ENCODE data around the gene ZBTB42. TPM values are rescaled to one million over a fixed set of nuclear protein-coding genes. Genes with fewer than 3 reads are reported as not detected.

The ZBTB42 gene
- total RNA-seq, 2 donors from 2014 or later: 28.4 to 40.9 TPM

DNA sequence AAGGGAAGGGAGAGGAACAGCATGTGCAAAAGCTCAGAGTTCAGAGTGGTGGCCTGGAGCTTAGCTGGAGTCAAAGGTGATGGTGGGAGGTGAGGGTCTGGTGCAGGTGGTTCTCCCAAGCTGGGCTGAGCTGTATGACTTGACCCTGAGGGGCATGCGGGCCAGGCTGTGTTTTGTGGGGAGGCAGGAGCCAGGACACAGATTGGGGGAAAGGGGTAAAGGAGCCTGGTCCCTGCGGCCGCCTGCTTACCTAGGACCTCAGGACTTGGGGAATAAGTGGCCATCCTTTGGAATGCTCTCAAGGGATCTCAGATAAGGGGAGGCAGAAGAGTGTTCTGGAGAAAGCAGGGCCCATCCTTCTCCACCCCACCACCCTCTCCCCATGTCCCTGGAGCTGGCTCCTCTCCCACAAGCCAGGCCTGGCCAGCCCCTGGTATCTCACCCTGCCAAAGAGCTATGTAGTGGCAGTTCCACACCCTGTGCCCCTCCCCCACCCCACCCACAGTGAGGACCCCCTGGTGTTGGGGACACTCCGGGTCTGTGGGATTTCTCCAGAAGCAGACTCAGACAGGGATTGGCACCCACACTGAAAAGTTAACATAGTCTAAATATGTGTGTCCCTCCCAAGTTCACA, 44.2 kb downstream of the ZBTB42 start:
- Histone ChIP-seq H3K27ac (no peak overlapping the region), H3K36me3 (no peaks in the 10 kb centered on the region), H3K4me3 (no peak overlapping the region), H3K4me1 (replicated peaks) (peaks cover 6% of the 10 kb centered on the region), H3K27me3 (replicated peaks; ENCODE audit: insufficient read depth) (no peaks in the 10 kb centered on the region), H3K9me3 (no peaks in the 10 kb centered on the region)
- intact Hi-C loops (cut with DNase I): no loop called here
- 96% methylated on average over 4 of the region's 4 CpGs for WGBS
- TF ChIP-seq POLR2AphosphoS5 (IDR thresholded peaks at IDR 0.05): no peak
- no peak for TF ChIP-seq POLR2A (IDR thresholded peaks at IDR 0.05)
- TF ChIP-seq, protein P1, sequence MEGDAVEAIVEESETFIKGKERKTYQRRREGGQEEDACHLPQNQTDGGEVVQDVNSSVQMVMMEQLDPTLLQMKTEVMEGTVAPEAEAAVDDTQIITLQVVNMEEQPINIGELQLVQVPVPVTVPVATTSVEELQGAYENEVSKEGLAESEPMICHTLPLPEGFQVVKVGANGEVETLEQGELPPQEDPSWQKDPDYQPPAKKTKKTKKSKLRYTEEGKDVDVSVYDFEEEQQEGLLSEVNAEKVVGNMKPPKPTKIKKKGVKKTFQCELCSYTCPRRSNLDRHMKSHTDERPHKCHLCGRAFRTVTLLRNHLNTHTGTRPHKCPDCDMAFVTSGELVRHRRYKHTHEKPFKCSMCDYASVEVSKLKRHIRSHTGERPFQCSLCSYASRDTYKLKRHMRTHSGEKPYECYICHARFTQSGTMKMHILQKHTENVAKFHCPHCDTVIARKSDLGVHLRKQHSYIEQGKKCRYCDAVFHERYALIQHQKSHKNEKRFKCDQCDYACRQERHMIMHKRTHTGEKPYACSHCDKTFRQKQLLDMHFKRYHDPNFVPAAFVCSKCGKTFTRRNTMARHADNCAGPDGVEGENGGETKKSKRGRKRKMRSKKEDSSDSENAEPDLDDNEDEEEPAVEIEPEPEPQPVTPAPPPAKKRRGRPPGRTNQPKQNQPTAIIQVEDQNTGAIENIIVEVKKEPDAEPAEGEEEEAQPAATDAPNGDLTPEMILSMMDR (IDR thresholded peaks at IDR 0.05): no peak
- no peak for DNase-seq (ENCODE audit: low spot score)

DNA sequence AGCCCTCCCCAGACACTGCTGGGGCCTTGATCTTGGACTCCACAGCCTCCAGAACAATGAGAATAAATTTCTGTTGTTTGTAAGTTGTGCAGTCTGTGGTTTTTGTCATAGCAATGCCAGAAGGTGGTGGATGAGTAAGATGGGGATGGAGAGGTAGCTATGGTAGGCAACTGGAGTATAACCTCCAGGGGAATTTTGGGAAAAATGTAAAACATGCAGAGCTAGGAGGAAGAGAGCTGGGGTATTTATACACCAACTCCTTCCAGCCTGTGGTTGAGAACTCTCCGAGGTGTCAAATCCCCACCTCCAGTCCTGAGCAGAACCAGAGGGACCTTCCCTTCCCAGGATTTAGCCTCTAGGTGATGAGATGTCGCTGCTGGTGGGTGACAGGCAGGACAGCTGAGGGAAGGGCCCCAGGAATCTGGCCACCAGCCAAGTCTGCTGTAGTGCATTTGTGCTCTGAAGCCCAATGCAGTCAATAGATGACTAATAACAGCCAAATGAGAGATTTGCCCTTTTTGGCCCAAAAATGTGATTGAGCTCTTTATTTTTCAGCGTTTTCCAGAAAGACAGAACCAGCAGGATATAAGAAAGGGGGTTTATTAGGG, 45.0 kb downstream of the ZBTB42 start:
- no peak overlapping the region for H3K27ac ChIP-seq
- H3K4me3 ChIP-seq: no peak overlapping the region
- TF ChIP-seq POLR2AphosphoS5 (IDR thresholded peaks at IDR 0.05): no peak
- H3K27me3 ChIP-seq (replicated peaks; ENCODE audit: insufficient read depth): no peaks in the 10 kb centered on the region
- intact Hi-C loops (cut with DNase I): no loop called here
- no peaks in the 10 kb centered on the region for H3K36me3 ChIP-seq
- H3K4me1 ChIP-seq (replicated peaks): peaks cover 6% of the 10 kb centered on the region
- WGBS: 87% methylated on average over 3 of the region's 3 CpGs
- DNase-seq (ENCODE audit: low spot score): no peak
- H3K9me3 ChIP-seq: no peaks in the 10 kb centered on the region

DNA sequence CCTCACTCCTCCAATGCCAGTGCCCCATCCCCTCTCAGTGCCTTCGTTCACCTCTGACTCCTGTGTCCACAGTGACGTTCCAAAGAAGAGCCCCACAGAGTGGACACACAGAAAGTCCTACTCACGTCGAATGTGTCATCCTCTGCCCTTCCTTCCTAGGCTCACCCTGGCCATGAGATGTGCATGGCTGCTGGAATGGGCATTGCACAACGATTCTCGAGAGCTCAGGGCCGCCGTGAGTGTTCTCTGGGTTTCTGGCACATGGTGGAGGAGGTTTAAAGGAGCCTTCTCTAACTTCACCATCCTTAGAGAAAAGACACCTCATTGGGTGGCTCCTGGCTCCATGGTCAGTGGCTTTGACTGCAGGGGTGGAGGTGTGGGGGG, 51.4 kb downstream of the ZBTB42 start:
- Histone ChIP-seq H3K27ac (no peak overlapping the region), H3K27me3 (replicated peaks; ENCODE audit: insufficient read depth) (no peaks in the 10 kb centered on the region), H3K36me3 (no peaks in the 10 kb centered on the region), H3K9me3 (no peaks in the 10 kb centered on the region), H3K4me1 (replicated peaks) (no peaks in the 10 kb centered on the region), H3K4me3 (no peak overlapping the region)
- intact Hi-C loops (cut with DNase I): no loop called here
- TF ChIP-seq POLR2AphosphoS5 (IDR thresholded peaks at IDR 0.05): no peak
- TF ChIP-seq POLR2A (IDR thresholded peaks at IDR 0.05): no peak
- TF ChIP-seq, protein P1 (IDR thresholded peaks at IDR 0.05): no peak
- no peak for DNase-seq (ENCODE audit: low spot score)
- 61% methylated on average over 8 of the region's 8 CpGs for WGBS

Other genes starting within 250 kb of the ZBTB42 start
- under 1 TPM in 1 of 2 donors, not detected in 1; 0.32 TPM for gene C14orf180, start 221.3 kb upstream of the ZBTB42 start, total RNA-seq
- 1 to 10 TPM; 1.4 to 6.0 TPM for gene TMEM179, start 196.3 kb upstream of the ZBTB42 start, total RNA-seq
- 100 to 1,000 TPM in 1 of 2 donors, 10 to 100 TPM in 1; 50.1 to 210 TPM for gene INF2, start 111.5 kb upstream of the ZBTB42 start, total RNA-seq
- 10 to 100 TPM; 18.3 to 44.4 TPM for gene ADSS1, start 76.9 kb upstream of the ZBTB42 start, total RNA-seq
- 100 to 1,000 TPM; 249 to 514 TPM for gene SIVA1, start 48.0 kb upstream of the ZBTB42 start, total RNA-seq
- gene AKT1, start 5.4 kb upstream of the ZBTB42 start, total RNA-seq: 100 to 1,000 TPM; 154 to 200 TPM
- 10 to 100 TPM; 29.1 to 81.2 TPM for gene CEP170B, start 64.2 kb downstream of the ZBTB42 start, total RNA-seq
- gene PLD4, start 123.8 kb downstream of the ZBTB42 start, total RNA-seq: 1 to 10 TPM; 1.2 to 5.4 TPM
- gene AHNAK2, start 177.3 kb downstream of the ZBTB42 start, total RNA-seq: 10 to 100 TPM; 18.3 to 27.2 TPM
- 10 to 100 TPM; 15.2 to 19.3 TPM for gene CLBA1, start 184.7 kb downstream of the ZBTB42 start, total RNA-seq
- 10 to 100 TPM; 12.3 to 17.6 TPM for gene CDCA4, start 220.0 kb downstream of the ZBTB42 start, total RNA-seq

Data from prostate gland (tissue), 2 donors.